HCT116 (cell line): Measurements from ENCODE around the gene GMCL1. TPM values are rescaled to one million over a fixed set of nuclear protein-coding genes. Genes with fewer than 3 reads are reported as not detected.

ENCODE experiments used
- ATAC-seq: fragments of 200-7000 bp; cut with Tn5 transposase; 2 replicates; pipeline ENCODE4 v1.9.1; 2020; ENCODE audit warnings: mild to moderate bottlenecking, moderate library complexity
- BruUV-seq: library from RNA; stranded (reverse); fragments of 400-500 nt; replicated peaks from 2 replicates; lab custom pipeline; 2021; lab: Mats Ljungman, UMichigan
- CTCF ChIA-PET: fragments of 300-600 bp; sonication (Branson Sonifier 250); formaldehyde crosslinking; loops from one replicate; lab custom pipeline; 2021; ENCODE audit warnings: antibody characterized with exemption; lab: Charles Lee
- POLR2A ChIA-PET: fragments of 300-600, 350-600 bp; sonication (Branson Sonifier 250); formaldehyde crosslinking; loops from one replicate; lab custom pipeline; 2021; ENCODE audit warnings: antibody characterized with exemption; lab: Charles Lee
- RAD21 ChIA-PET, 2 experiments: fragments of 300-600 bp; sonication (Branson Sonifier 250); formaldehyde crosslinking; loops; one replicate each; lab custom pipeline; 2023; ENCODE audit warnings: low total read pairs in 2 of 2; ENCODE audit not compliant: uncharacterized antibody in 2 of 2, unreplicated experiment in 2 of 2, low non-redundant PET in 1 of 2; lab: Charles Lee
- DNase-seq: peaks from one replicate; pipeline ENCODE4 v3.0.0-alpha.2; 2010; ENCODE audit warnings: low read depth, low spot score
- H2AFZ ChIP-seq: fragments of 200-600 bp; shearing (Covaris generic), sonication (generic); 2 replicates; pipeline ENCODE4 v1.6.1; 2017; ENCODE audit warnings: low read depth, mixed run types, mixed read lengths, antibody characterized with exemption, low read length; ENCODE audit not compliant: poor library complexity, severe bottlenecking
- H3K27ac ChIP-seq: 2 replicates; pipeline ENCODE4 v1.5.1; 2012; ENCODE audit warnings: low read depth, low read length
- H3K27me3 ChIP-seq: fragments of 200-600 bp; sonication (generic); 2 replicates; pipeline ENCODE4 v1.6.1; 2016; ENCODE audit warnings: mixed run types, low read length, mixed read lengths; ENCODE audit not compliant: insufficient read depth
- H3K36me3 ChIP-seq, 2 experiments: fragments of 200-500 bp in 1 of 2; fragments of 200-600 bp in 1 of 2; sonication (Bioruptor generic) in 1 of 2; sonication (generic) in 1 of 2; 2 replicates each; pipeline versions ENCODE4 v1.5.1 to v1.6.1; 2014 to 2016; ENCODE audit warnings: low read length in 2 of 2, inconsistent platforms in 1 of 2, mixed read lengths in 1 of 2, mixed run types in 1 of 2; ENCODE audit not compliant: insufficient read depth in 2 of 2, control insufficient read depth in 1 of 2
- H3K4me1 ChIP-seq, 2 experiments: fragments of 200-600 bp in 1 of 2; sonication (generic) in 1 of 2; 2 replicates each; pipeline versions ENCODE4 v1.5.1 to v1.6.1; 2012 to 2017; ENCODE audit warnings: low read length in 2 of 2, inconsistent platforms in 1 of 2, mild to moderate bottlenecking in 1 of 2, mixed read lengths in 1 of 2, mixed run types in 1 of 2, moderate library complexity in 1 of 2; ENCODE audit not compliant: insufficient read depth in 2 of 2, control insufficient read depth in 1 of 2
- H3K4me2 ChIP-seq: fragments of 200-600 bp; sonication (generic); 2 replicates; pipeline ENCODE4 v1.6.1; 2017; ENCODE audit warnings: mixed run types, low read length, mixed read lengths
- H3K4me3 ChIP-seq, 2 experiments: fragments of 200-600 bp in 1 of 2; sonication (generic) in 1 of 2; replicated peaks in 1 of 2; 2 replicates each; pipeline ENCODE4 v1.5.1; 2011 to 2016; ENCODE audit warnings: low read length in 2 of 2, control low read depth in 1 of 2, low read depth in 1 of 2, mild to moderate bottlenecking in 1 of 2, mixed read lengths in 1 of 2, mixed run types in 1 of 2
- H3K79me2 ChIP-seq: fragments of 200-600 bp; sonication (generic); 2 replicates; pipeline ENCODE4 v1.6.1; 2017; ENCODE audit warnings: mild to moderate bottlenecking, mixed run types, low read length, moderate library complexity, mixed read lengths; ENCODE audit not compliant: insufficient read depth
- H3K9ac ChIP-seq: fragments of 200-600 bp; sonication (generic); 2 replicates; pipeline ENCODE4 v1.6.1; 2016; ENCODE audit warnings: low read length, mixed read lengths
- H3K9me2 ChIP-seq: fragments of 200-600 bp; sonication (generic), shearing (Covaris generic); 2 replicates; pipeline ENCODE4 v1.6.1; 2017; ENCODE audit warnings: mixed run types, mild to moderate bottlenecking, moderate library complexity; ENCODE audit not compliant: insufficient read depth
- H3K9me3 ChIP-seq, 2 experiments: fragments of 200-500 bp in 1 of 2; fragments of 200-600 bp in 1 of 2; sonication (Bioruptor generic) in 1 of 2; sonication (generic) in 1 of 2; 2 replicates each; pipeline ENCODE4 v1.6.1; 2014 to 2017; ENCODE audit warnings: low read length in 2 of 2, mixed read lengths in 2 of 2, inconsistent platforms in 1 of 2, low read depth in 1 of 2, mild to moderate bottlenecking in 1 of 2, mixed run types in 1 of 2, moderate library complexity in 1 of 2; ENCODE audit not compliant: control insufficient read depth in 1 of 2, insufficient read depth in 1 of 2
- H4K20me1 ChIP-seq: fragments of 200-600 bp; sonication (generic), shearing (Covaris generic); 2 replicates; pipeline ENCODE4 v1.6.1; 2017; ENCODE audit warnings: mixed run types, mild to moderate bottlenecking, moderate library complexity; ENCODE audit not compliant: insufficient read depth
- CBX3 ChIP-seq: IDR thresholded peaks from 2 replicates; pipeline ENCODE4 v1.6.1; 2012; ENCODE audit warnings: low read depth
- ELF1 ChIP-seq: IDR thresholded peaks from 2 replicates; pipeline ENCODE4 v1.6.1; 2012; ENCODE audit warnings: low read depth, borderline replicate concordance
- EZH2phosphoT487 ChIP-seq: fragments of 200-600 bp; IDR thresholded peaks from 2 replicates; pipeline ENCODE4 v1.6.1; 2018; ENCODE audit warnings: antibody characterized with exemption, borderline replicate concordance
- FOSL1 ChIP-seq: IDR thresholded peaks from 2 replicates; pipeline ENCODE4 v1.6.1; 2012; ENCODE audit warnings: low read depth
- JUND ChIP-seq: IDR thresholded peaks from 2 replicates; pipeline ENCODE4 v1.6.1; 2012
- POLR2A ChIP-seq: IDR thresholded peaks from 2 replicates; pipeline ENCODE4 v1.7.0; 2011; ENCODE audit warnings: borderline replicate concordance; ENCODE audit not compliant: insufficient read depth, insufficient read length; ENCODE audit errors: extremely low read depth
- SIN3A ChIP-seq: IDR thresholded peaks from 2 replicates; pipeline ENCODE4 v1.6.1; 2012; ENCODE audit warnings: low read depth
- SP1 ChIP-seq: IDR thresholded peaks from 2 replicates; pipeline ENCODE4 v1.6.1; 2012; ENCODE audit warnings: low read depth
- SRF ChIP-seq: IDR thresholded peaks from 2 replicates; pipeline ENCODE4 v1.6.1; 2012; ENCODE audit warnings: low read depth
- TCF7L2 ChIP-seq: IDR thresholded peaks from 2 replicates; pipeline ENCODE4 v1.7.0; 2011; ENCODE audit warnings: borderline replicate concordance, inconsistent platforms; ENCODE audit not compliant: insufficient read depth, insufficient read length; ENCODE audit errors: extremely low read depth
- YY1 ChIP-seq: IDR thresholded peaks from 2 replicates; pipeline ENCODE4 v1.6.1; 2011; ENCODE audit warnings: low read length, low read depth, moderate library complexity, mild to moderate bottlenecking; ENCODE audit not compliant: insufficient replicate concordance; ENCODE audit errors: extremely low read depth
- ZFX ChIP-seq: fragments of 450-650 bp; IDR thresholded peaks from 2 replicates; pipeline ENCODE4 v1.6.1; 2017
- intact Hi-C: fragments of 100-400 bp; cut with micrococcal nuclease; formaldehyde crosslinking; loops from 2 replicates; pipeline ENCODE4 v1.10.0; 2022
- total RNA-seq: library from RNA; stranded (reverse); gene quantifications from one replicate; pipeline ENCODE4 v1.2.1, GENCODE V29; 2021; ENCODE audit not compliant: unreplicated experiment
- TF ChIP-seq, protein P1 (sequence below): IDR thresholded peaks from 2 replicates; pipeline ENCODE4 v1.6.1; 2012
- TF ChIP-seq, protein P2 (sequence below): IDR thresholded peaks from 2 replicates; pipeline ENCODE4 v1.6.1; 2011; ENCODE audit warnings: mild to moderate bottlenecking, low read length, moderate library complexity; ENCODE audit not compliant: insufficient replicate concordance; ENCODE audit errors: extremely low read depth
- TF ChIP-seq, protein P3 (sequence below): IDR thresholded peaks from 2 replicates; pipeline ENCODE4 v1.6.1; 2012; ENCODE audit warnings: low read depth

Gene GMCL1
- total RNA-seq, 1 experiment from 2014 or later: 16.7 TPM

DNA sequence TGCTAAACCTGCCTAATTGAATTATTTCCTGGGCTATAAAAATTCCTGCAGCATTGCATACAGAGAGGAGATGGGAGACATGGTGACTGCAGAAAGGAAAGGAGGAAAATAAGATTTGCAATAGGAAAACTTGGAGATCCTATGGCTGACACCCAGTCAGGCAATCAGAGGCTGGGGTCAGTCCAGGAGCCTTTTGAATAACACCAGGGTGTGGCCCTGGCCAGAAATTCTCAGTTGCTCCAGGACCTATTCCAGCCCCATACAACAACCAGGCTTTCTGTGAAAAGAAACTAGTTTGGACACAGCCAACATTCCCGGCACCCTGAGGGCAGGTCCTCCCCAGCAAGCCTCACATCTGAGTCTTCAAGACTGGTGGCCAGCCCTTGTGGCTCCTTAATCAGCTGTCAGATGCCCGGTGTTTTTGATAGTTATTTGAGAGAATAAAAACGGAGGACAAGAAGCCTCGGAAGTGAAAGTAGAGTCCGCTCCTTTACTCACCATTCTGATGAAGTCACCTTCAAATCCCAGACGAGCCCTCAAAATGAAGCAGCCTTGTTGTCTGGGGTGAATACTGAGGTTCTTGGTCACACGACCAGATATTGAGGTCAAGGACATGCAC is 31.1 kb upstream of the GMCL1 start:
- Histone ChIP-seq H3K27ac (no peak overlapping the region), H3K4me2 (no peak overlapping the region), H3K9me2 (no peaks in the 10 kb centered on the region), H3K27me3 (no peaks in the 10 kb centered on the region), H4K20me1 (no peaks in the 10 kb centered on the region), H3K9me3 (no peaks in the 10 kb centered on the region), H3K4me3 (no peak overlapping the region), H3K4me1 (no peaks in the 10 kb centered on the region), H2AFZ (no peak overlapping the region), H3K36me3 (no peaks in the 10 kb centered on the region), H3K9ac (no peak overlapping the region), H3K79me2 (no peaks in the 10 kb centered on the region)
- ChIA-PET CTCF (interaction anchor here (1.3 kb wide), 1 partner anchor 74 kb away, joined by 3 read pairs; no protein-coding TSS in a partner anchor), RAD21 (no interaction called here), POLR2A (no interaction called here)
- intact Hi-C loops: no loop called here
- no TSS peak for BruUV-seq
- DNase-seq: no peak
- no peak for ATAC-seq
- TF ChIP-seq SRF (no peak), CBX3 (no peak), ELF1 (no peak)

DNA sequence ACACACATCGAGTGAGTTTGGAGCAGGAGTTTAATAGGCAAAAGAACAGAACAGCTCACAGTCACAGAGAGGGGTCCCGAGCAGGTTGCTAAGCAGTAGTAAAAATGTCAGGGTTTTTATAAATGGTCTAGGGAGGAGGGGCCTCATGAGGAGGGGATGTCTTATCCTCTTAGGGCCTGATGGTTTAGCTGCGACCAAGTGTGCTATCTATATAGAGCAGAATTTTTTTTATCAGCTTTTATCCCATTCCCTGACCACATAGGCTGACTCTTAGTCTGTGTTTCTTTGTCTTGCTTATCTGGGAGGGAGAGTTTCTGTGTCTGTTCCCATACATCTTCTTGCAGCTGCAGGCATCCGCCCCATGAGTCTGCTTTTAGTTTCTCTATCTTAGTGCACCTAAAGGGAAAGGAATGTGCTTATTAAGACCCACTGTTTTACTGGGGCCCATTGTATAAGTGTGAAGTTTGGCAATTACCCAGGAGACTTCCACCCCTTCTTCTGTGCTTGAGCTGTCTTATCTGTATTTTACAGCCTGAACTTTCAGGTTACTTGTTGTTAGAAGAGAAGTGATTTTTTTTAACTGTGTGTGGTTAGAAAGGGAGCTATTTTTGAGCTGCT is 30.4 kb upstream of the GMCL1 start:
- Histone ChIP-seq H4K20me1 (no peaks in the 10 kb centered on the region), H3K4me2 (no peak overlapping the region), H3K4me1 (no peaks in the 10 kb centered on the region), H3K27ac (no peak overlapping the region), H3K4me3 (no peak overlapping the region), H3K9ac (no peak overlapping the region), H3K9me3 (no peaks in the 10 kb centered on the region), H3K36me3 (no peaks in the 10 kb centered on the region), H3K79me2 (no peaks in the 10 kb centered on the region), H3K9me2 (no peaks in the 10 kb centered on the region), H2AFZ (no peak overlapping the region), H3K27me3 (no peaks in the 10 kb centered on the region)
- BruUV-seq: no TSS peak
- intact Hi-C loops: no loop called here
- no peak for DNase-seq
- RAD21 ChIA-PET: no interaction called here
- TF ChIP-seq SRF (no peak), ZFX (no peak), FOSL1 (no peak), YY1 (no peak), JUND (no peak), SP1 (no peak), POLR2A (no peak), EZH2phosphoT487 (no peak), TCF7L2 (no peak), SIN3A (no peak)
- TF ChIP-seq, protein P1, sequence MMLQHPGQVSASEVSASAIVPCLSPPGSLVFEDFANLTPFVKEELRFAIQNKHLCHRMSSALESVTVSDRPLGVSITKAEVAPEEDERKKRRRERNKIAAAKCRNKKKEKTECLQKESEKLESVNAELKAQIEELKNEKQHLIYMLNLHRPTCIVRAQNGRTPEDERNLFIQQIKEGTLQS: no peak
- TF ChIP-seq, protein P2, sequence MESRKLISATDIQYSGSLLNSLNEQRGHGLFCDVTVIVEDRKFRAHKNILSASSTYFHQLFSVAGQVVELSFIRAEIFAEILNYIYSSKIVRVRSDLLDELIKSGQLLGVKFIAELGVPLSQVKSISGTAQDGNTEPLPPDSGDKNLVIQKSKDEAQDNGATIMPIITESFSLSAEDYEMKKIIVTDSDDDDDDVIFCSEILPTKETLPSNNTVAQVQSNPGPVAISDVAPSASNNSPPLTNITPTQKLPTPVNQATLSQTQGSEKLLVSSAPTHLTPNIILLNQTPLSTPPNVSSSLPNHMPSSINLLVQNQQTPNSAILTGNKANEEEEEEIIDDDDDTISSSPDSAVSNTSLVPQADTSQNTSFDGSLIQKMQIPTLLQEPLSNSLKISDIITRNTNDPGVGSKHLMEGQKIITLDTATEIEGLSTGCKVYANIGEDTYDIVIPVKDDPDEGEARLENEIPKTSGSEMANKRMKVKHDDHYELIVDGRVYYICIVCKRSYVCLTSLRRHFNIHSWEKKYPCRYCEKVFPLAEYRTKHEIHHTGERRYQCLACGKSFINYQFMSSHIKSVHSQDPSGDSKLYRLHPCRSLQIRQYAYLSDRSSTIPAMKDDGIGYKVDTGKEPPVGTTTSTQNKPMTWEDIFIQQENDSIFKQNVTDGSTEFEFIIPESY: no peak
- TF ChIP-seq, protein P3, sequence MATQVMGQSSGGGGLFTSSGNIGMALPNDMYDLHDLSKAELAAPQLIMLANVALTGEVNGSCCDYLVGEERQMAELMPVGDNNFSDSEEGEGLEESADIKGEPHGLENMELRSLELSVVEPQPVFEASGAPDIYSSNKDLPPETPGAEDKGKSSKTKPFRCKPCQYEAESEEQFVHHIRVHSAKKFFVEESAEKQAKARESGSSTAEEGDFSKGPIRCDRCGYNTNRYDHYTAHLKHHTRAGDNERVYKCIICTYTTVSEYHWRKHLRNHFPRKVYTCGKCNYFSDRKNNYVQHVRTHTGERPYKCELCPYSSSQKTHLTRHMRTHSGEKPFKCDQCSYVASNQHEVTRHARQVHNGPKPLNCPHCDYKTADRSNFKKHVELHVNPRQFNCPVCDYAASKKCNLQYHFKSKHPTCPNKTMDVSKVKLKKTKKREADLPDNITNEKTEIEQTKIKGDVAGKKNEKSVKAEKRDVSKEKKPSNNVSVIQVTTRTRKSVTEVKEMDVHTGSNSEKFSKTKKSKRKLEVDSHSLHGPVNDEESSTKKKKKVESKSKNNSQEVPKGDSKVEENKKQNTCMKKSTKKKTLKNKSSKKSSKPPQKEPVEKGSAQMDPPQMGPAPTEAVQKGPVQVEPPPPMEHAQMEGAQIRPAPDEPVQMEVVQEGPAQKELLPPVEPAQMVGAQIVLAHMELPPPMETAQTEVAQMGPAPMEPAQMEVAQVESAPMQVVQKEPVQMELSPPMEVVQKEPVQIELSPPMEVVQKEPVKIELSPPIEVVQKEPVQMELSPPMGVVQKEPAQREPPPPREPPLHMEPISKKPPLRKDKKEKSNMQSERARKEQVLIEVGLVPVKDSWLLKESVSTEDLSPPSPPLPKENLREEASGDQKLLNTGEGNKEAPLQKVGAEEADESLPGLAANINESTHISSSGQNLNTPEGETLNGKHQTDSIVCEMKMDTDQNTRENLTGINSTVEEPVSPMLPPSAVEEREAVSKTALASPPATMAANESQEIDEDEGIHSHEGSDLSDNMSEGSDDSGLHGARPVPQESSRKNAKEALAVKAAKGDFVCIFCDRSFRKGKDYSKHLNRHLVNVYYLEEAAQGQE: no peak
- ATAC-seq: no peak
- CTCF ChIA-PET: interaction anchor here (0.7 to 1.3 kb wide), 2 partner anchors 18 to 74 kb away, joined by 3 read pairs; no protein-coding TSS in a partner anchor
- POLR2A ChIA-PET: no interaction called here
